ENCODE measurements around the gene TLE1.

TLE1 gene

DNA sequence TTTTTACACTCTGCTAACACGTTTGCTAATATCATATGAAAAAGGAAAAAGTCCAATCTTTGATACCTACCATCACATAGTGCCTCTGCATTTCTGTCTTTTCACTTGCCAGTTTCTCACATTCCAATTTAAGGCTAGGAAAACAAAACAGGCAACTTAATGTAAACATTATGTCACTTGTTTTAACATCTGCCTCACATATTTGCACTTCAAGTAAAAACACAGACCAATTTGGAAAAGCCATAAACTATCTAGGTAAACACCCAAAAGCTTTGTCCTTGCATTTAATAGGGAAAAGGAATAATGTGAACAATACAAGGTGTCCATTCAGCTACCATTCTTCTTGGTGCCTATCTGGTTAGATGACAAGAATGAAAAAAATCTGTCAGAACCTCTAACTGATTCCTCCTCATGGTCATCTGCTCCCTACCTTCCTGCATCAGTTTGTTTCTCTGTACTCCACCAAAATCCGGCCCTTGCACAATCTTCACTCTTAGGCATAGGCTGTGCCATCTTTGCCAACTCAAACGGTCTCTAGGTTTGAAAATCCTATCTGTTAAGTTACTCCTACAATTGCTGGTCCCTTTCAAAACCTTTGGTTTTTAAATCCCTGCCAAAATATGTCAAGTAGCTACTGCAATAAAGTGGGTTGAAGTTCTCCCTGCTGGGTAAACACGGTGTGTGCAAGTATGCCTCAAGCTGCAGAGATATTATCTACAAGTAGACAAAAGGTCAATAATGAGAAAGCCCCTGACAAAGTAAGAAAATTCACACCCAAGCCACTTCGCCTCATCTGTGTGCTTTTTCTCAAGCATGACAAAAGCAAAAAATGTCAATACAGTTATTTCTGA, 3.4 kb downstream of the TLE1 start:
- no peak for DNase-seq

DNA sequence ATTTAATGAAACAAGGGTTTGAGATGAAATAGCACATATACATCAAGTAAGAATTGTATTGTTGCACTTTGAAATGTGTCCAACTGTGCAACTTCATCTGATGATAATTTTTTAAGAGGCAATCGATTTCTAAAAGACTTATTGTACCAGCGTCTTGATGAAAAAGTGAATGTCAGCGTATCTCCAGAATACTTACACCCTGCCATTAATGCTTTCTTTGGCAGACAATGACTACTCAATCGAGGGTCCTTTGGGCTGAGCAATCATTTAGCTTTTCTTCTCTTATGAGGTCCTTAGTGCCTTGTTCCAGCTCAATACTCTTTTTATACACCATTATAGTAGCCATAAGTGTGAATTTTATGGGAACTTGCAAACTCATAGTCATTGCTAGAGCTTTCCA, 4.7 kb downstream of the TLE1 start:
- no peak for DNase-seq

DNA sequence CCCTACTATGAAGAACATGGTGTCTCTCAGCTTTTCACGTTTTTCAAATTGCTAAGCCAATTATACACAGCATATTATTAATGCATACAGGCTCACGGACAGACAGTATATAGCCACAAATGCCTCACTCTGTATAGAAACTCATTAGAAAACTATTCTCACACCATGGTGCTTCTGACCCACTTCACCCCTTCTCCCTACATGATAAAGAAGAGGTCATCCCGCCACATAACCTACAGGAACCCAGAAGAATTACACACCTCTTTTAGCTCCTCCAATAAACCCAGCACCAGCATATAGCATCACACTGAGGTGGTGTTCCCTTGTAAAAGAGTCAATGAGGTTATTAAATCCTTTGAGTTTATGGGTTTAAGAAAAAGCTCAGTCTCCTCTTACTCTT, 5.6 kb downstream of the TLE1 start:
- no peak for DNase-seq

DNA sequence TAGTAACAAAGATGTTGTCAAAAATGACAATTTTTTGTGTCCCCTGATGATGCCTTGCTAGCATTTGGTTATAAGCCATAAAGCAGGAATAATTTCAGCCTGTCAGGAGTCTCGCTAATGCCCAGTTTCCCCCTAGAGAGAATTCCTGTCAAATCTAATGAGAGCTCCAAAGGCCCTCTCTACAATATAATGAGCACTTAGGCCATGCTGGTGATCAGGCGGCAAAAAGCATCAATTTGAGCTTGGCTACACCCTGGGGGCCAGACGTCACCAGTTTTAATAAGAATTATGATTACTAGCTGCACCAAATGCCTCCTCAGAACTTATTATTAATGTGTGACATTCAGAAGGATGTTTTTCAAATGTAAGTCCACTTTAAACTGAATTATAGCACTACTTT, 6.1 kb downstream of the TLE1 start:
- no peak for DNase-seq

DNA sequence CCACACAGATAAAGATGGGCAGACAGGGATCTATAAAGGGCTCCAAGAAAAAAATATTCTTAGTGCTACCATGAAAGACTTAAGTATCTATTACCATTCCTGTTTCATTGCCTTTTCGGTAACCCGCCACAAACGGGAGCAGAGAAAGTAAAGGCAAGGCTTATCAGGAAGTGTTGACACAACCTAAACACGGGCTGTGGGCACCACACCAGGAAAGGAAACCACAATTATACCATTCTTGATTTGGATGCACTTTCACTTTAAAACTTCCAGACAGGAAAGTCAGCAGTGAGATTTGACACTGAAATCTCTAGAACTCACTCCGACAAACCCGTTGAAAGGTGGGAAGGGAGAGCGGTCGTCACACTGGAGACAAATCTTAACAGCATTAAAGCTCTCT, 6.5 kb downstream of the TLE1 start:
- no peak for DNase-seq

DNA sequence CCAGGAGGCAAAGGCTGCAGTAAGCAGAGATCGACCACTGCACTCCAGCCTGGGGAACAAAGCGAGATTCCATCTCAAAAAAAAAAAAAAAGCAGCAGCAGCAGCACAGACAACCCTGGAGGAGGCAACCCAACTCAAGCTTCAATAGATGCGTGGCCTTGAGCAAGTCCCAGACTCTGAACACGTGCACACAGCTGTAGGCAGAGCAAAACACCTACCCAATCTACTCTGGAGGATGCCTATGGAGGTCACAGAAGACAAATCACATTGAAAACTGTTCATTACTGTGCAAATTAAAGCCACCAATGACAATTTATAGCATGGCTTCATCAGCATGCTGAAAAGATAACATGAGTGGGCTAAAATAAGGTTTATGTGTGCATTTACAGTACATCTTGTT, 7.2 kb downstream of the TLE1 start:
- no peak for DNase-seq

DNA sequence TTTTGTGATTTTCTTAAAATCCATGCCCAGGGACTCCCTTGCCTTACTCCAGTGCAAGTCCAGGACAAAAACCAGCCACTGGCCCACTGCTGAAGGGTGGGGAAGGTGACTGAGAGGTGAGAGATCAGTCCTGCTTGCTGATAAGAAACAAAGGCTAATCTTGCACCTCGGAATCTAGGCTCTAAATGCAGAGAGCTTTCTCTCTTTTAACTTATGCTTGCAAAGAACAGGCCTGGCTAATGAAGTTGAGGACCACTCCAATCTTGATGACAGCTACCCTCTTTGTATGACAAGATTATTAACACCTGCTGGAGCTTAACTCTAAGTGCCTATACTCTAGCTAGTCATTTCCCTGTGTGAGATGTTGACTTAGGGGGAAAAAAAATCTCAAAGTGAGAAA, 8.8 kb downstream of the TLE1 start:
- DNase-seq: no peak

DNA sequence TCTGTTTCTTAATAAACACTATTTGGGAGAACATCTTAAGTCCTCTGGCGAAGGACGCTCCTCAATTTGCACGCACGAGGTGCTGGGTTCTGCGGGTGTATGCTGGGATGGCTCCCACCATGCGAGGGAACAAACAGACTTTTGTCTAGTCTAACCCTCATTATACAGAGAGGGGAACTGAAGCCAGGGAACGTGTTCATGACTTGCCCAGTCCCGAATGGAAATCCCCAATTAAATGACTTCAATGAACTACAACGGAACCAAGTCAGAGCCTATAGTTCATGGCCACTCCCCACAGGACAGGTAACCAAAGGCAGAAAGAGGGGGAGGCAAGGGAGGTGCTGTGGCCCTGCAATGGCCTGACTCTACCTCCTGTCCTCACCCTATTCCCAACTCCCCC, 9.3 kb downstream of the TLE1 start:
- DNase-seq: no peak

DNA sequence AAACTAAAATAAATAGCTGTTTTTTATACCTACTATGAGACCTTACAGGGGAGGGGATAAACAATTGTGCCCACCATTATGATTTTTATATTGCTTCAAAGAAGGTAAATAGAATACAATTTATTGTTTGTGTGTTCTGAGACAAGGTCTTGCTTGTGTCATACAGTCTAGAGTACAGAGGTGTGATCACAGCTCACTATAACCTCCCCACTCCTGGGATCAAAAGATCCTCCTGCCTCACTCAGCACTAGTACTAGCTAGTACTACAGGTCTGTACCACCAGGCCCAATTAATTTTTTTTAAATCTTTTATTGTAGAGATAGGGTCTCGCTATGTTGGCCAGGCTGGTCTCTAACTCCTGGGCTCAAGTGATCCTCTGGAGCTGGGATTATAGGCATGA, 11.3 kb downstream of the TLE1 start:
- no peak for DNase-seq

DNA sequence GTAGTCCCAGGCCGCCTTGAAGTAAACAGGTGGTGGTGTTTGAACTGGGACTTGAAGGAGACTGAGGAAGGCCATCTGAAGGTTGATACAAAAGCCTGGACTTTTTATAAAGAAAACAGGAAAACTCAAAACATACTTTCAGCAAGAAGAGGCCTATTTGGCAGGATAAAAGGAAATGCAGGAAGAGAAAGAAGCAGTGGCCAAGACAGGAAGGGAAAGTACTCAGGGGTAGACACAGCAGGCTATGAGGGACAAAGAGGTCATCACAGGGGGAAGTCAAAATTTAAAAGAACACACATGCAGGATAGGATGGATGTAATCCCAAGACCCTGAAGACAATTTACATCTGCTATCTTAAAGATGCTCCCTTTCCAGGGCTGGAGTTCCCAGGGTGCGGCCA, 13.0 kb downstream of the TLE1 start:
- no peak for DNase-seq

DNA sequence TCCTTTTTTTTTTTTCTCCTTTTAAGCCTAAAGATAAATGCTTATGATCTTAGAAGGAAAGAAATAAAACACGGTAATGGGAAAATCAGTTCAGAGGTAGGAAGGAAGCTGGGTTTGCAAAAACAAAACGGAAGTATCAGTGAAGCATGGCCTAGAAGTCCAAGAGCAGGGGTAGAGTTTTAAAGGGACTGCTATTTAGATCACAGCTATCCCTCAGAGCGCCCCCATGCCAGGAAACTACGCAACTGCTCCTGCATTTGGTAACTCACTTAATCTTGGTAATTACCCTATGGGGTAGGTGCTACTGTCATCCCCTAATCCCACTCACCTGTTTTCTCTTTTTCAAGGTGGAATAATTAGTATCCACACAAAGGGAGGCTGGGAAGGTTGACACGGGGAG, 16.0 kb downstream of the TLE1 start:
- DNase-seq: no peak

DNA sequence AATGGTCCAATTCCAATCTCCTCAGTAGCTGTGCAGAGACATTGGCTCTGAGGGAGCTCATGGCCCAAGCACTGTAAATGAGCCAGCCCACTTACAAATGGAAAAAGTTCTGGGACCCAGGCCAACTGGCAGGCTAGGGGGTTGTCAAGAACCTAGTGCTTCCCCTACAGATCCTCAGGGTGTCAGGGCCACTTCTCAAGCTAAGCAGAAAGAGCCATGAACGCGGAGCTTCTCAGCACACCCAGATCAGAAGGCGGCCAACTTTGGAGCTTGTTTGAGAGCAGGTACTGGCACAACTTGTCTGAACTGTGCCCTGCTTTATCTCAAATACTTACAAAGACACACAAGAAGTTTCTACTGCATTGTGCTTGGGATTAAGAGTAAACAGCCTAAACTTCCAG, 17.5 kb downstream of the TLE1 start:
- no peak for DNase-seq

DNA sequence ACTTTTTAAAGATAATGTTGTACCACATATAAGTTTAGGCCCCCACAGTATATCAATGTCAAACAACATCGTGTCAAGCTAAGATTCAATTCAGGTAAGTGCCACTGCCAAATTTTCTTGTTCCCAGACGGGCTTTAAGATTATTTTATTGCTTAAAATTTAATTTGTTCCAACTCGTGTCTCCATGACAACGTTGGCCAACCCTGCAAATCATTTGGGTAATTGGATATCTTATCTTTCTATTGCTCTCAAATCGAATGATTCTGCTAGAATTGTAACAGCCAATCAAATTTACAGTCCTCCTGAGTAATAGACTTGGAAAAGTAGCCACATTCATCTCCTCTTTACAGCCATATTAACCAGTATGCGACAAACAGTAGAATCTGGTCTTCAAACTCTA, 19.5 kb downstream of the TLE1 start:
- DNase-seq: no peak

DNA sequence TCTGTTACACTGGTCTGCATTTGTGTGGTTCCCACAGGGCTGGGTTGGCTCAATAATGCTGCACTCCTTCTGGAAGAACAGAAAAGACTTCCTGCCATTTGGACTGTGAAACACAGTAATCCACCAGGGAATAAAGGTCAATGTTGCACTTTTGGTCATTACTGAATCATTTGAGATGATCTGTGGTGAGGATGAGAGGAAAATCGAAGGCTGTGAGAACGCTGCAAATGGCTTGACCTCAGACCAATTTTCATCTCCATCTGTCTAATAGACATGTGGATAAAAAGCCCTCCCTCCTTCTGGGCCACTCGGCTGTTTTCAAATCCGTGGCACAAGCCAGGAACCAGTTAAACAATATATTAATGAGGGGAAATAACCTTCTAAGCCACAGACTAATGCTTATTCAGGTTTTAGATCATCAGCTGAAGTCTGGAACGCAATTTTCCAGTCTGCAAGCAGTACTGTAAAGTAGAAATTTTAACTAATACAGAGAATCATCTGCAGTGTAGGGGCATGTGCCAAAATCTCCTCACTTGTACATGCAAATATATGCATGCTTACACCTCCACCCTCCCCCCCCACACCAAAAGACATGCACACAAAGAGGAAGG, 20.2 kb downstream of the TLE1 start:
- DNase-seq: no peak

DNA sequence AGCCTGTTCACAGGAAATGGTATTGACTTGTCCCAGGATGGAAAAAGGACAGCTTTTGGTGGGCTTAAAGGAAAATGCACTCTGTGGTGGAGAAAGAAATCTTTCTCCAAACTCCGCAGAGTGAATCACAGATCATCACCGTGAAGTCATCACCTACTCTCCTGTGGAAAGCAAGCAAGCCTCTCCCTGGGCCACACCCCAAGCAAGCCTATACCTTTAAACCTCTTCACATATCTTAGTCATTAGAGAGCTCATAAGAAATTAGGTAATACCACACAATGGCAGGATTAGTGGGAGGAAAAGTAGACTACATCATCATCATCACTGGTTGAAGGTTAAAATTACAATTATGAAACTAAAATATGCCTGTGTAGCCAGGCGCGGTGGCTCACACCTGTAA, 23.2 kb downstream of the TLE1 start:
- no peak for DNase-seq

DNA sequence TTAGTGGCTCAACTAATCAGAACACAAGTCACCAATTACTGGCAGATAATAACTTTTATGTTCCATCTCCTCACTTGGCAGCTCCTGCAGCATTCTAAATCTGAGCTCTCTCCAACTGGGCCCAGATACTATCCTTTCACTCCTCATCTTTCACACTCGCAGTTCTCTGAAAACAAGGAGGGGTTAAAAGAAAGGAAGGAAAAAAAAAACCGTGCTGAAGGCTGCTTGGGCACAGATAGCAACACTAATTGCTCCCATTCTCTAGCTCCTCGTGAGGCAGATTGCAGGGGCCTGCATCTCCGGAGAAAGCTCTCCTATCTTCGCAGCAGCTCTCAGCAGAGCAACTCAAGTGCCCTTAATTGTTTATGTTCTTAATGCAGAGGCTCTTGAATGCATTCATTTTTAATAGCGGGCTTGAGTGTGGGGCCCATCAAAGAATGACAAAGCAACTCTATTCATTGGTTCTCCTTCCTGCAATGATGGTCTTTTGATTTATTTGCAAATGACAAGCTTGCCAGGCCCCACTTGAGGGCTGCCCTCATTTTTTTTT, 23.9 kb downstream of the TLE1 start:
- DNase-seq: no peak

DNA sequence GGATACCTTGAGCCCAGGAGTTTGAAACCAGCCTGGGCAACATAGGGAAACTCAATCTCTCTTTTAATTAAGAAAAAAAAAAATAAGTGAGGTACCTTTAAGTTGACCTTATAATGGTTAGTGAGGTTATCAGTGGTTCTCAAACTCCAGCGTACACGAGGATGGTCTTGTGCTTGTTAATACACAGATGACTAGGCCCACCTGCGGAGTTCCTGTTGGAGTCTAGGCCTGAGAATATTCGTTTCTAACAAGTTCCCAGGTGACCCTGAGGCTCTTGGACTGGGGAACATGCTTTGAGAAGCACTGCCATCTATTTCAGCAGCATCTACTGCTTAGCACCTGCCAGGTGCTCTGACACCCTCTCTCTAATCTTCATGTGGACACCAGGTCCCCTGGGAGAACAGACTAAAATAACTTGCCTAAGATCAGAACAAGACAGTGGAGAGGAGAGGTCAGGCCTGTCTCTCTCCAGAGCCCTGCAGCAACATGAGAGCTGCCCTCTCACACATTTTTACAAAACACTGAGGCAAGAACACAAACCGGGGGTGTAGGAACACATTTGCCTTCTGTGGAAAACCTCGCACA, 24.6 kb downstream of the TLE1 start:
- DNase-seq: no peak

DNA sequence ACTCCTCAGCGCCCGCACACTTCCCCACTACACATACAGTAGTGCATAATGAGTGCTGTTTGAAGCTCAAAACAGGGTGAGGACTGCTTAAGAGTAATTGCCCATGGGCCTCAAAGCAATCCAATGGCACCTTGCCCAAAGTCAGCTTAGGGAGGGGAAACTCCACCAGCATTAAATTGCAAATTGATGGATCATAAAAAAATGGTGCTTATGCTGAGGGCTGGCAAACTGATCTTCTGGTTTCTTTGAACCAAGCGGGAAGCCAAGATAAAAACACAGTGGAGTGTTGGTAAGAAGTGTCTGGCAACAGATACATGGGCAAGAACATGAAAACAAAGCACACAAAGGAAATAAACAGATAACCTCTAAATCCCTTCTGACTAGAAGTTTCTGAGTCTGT, 28.0 kb downstream of the TLE1 start:
- DNase-seq: no peak

DNA sequence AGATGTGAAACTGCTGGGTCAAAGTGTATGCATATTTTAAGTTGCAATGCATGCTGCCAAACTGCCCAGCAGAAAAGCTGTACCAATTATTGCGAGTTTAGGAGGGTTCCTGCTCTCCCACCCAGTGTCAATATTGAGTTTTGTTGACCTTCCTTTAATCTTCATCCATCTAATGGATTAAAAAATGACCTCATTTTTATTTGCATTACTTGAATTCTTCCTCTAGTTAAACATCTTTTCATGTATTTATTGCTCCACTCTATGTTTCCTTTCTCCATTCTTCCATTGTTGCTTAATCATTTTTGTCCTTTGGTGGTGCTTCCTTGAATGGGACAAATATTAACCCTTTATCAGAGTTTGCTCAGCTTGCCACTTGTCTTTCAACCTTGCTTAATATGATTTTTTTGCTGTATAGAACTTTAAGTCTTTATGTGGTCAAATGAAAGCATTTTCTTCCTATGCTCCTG, 32.4 kb downstream of the TLE1 start:
- DNase-seq: no peak

DNA sequence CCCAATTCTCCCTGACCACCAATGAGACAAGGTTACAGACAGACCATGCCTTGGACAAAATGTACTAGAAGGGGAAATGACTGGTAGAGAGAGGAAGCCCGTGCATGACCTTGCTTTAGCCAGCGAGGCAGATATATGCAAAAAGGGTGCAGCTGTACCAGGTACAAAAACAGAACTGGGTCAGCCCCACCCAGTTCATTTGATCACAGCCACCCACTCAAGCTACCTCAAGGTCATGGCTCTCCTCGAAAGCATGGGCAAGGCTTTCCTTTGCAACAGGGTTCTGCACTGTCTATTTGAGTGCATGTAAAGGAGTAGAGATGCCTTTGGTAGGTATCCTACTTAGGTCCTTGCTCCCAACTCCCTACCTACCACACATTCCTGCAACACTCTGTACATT, 33.3 kb downstream of the TLE1 start:
- DNase-seq: no peak

DNA sequence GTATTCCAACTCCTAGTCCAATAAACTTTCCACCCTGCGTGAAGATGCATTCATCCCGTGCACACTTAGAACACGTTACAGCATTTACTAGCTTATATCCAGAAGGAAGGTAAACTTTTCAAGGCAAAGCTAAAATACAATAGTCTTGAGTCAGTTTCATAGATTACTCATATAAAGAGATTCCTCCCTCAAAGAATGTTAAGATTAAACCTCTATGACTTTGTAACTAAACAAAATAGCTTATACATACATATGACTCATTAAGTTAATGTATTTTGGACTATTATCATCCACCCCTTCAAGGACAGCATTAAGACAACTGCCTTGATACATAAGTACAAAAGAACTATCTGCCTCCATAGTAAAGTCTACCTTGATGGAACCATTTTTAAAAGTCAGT, 36.1 kb downstream of the TLE1 start:
- DNase-seq: no peak

DNA sequence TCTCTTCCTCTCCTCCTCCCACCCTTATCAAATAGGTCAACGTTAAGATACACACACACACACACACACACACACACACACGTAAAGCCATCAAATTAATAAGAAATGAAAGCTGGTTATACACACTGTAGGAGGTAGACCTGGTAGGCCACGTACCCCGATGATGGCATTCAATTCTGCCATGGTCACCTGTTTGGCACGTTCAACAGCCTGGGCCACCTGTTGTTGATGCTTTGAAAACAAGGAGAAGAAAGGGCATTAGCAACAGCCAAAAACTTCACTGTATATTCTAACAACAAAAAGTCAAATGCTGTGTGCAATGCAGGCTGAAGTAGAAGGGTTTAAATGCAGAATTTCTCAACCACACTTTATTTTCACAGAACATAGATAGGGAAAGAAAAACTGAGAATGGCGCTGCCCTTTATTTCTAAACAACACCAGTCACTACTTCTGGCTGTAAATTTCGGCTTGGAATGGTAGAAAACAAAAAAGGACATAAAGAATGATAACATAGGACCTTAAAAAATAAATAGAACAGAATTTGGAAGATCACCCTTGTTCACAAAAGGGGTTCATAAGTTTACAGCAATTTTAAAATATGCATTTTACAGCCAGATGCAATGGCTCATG, 37.2 kb downstream of the TLE1 start:
- DNase-seq: no peak

Data from activated T-cell treated with anti-CD3 and anti-CD28 coated beads, Interleukin-2, amount 50 U/mL, for 1 hour (primary cell).